ENCODE data around the gene CCSER1.
A peak's percentile ranks its signal among the peaks of the same experiment; 100 is the strongest.

CCSER1 gene

DNA sequence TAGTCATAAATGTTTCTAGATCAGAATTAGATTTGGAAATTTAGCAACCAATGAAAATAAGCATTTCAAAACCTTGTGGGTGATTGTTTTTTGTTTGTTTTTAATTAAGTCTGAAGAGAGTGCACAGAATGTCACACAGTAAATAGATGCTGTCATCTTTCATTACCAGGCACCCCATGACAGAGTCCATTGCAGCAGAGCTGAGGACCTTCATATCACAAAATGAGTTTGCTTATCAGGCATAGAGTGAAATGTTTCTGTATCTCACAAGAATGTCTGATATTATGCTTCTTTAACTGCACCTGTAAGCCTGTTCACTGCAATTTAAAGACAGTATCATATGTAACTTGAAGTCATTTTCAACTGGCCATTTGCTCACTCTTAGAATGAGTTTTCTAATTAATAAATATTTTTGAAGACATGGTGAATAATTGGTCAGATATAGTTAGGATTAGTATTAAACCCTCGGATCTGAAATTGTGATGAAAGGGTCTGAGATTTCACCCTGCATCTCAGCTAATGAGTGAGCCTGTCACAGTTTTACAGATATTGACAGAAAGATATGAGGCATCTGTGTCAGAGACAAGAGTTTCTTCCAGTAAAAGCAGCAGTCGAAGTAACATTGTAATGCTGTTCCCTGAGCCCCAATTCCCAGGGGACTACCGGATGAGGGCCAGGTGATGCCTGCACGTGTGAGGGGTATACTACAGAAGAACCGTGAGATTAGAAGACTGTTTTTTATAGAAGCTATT lies 416.4 kb downstream of the CCSER1 start:
- DNase-seq (ENCODE audit: low read depth, low spot score) = no peak

DNA sequence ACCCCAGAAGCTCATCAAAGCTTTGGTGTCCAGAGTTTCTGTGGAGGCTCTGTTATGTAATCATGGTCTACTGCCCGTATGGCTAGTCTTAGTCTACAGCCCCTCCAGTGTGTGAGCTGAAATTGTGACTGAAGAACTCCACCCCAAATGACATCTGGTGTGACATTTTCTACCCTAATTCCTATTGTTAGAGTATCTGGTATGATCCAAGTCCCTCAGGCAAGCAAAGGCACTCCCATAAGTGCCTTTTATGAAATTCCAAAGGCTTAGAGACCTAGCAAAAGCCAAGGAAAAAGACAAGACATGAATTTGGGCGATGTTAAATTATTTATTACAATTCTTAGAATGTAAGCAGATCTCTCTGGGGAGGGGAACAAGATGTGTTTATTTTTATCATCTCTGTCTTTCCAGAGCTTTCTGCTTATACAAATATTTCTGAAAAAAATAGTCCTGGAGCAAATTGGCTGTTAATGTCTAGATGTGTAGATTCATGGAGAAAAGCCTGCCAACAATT lies 417.4 kb downstream of the CCSER1 start:
- no peak for DNase-seq (ENCODE audit: low read depth, low spot score)

GRCh38 chr4:90545380-90545779 lies 418.2 kb downstream of the CCSER1 start:
- DNase-seq (ENCODE audit: low read depth, low spot score) = no peak

- no peak for DNase-seq (ENCODE audit: low read depth, low spot score)
These were observed 418.9 kb downstream of the CCSER1 start for GRCh38 chr4:90546114-90546513.

DNA sequence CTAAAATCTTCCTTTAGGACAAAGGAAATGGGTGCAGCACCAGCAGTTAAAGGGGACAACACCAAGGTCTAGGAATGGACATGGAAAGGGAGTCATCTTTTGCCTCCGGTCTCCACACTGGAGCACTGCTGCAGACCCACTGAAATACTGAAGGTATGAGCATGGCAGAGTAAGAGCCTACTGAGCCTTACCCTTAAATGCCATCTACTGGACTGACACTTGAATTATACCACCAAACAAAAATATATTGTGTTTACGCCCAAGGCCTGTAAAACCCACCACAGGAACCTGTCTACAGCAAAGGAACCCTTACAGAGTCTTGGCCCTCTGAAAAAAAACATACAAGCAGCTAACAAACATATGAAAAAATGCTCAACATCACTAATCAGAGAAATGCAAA lies 443.4 kb downstream of the CCSER1 start:
- DNase-seq (ENCODE audit: low read depth, low spot score) = no peak

GRCh38 chr4:90572996-90573395 lies 445.8 kb downstream of the CCSER1 start:
- no peak for DNase-seq (ENCODE audit: low read depth, low spot score)

- no peak for DNase-seq (ENCODE audit: low read depth, low spot score)
These were observed 448.2 kb downstream of the CCSER1 start for GRCh38 chr4:90575371-90575770.

GRCh38 chr4:90580326-90580725 lies 453.1 kb downstream of the CCSER1 start:
- DNase-seq (ENCODE audit: low read depth, low spot score) = no peak

DNA sequence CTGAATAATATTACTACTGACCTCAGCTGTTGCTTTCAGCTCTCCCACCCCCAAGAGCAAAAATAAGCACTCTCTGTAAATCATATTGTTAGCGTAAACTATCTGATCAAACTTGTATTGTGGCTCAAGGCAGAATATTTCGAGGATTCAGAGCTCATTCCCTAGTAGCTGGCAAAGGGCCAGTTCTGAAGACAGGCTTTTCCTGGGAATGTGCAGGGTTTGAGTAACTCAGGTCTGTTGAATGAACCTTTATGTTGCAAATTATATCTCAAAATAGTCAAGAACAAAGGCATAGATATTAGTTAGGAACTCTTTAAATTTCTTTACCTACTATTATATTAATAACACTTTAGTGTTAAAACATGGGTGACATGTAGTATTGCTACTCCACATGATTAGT lies 454.9 kb downstream of the CCSER1 start:
- DNase-seq (ENCODE audit: low read depth, low spot score) = no peak

DNA sequence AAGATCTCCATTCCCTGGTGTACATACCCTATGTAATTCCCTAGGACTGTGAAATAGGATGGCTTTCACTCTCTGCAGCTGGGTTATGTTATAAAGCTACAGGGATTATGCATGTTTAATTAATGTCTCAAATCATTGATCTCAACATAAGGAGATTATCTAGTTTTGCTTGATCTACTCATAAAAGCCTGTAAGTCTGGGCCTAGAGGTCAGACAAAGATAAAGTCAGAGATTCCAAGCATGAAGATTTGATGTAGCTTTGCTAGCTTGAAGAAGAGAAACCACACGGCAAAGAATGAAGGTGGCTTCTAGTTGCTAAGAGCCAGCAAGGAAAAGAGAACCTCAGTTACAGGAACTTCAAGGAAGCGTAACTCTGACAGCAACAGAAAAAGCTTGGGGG lies 456.9 kb downstream of the CCSER1 start:
- DNase-seq (ENCODE audit: low read depth, low spot score) = peak; percentile 10

GRCh38 chr4:90585961-90586360 lies 458.8 kb downstream of the CCSER1 start:
- DNase-seq (ENCODE audit: low read depth, low spot score) = no peak

- DNase-seq (ENCODE audit: low read depth, low spot score) = no peak
These were observed 459.6 kb downstream of the CCSER1 start for GRCh38 chr4:90586799-90587198.

GRCh38 chr4:90597927-90598326 lies 470.7 kb downstream of the CCSER1 start:
- DNase-seq (ENCODE audit: low read depth, low spot score) = no peak

GRCh38 chr4:90598741-90599140 lies 471.5 kb downstream of the CCSER1 start:
- DNase-seq (ENCODE audit: low read depth, low spot score) = no peak

GRCh38 chr4:90602726-90603125 lies 475.5 kb downstream of the CCSER1 start:
- no peak for DNase-seq (ENCODE audit: low read depth, low spot score)

- no peak for DNase-seq (ENCODE audit: low read depth, low spot score)
These were observed 476.3 kb downstream of the CCSER1 start for GRCh38 chr4:90603540-90603939.

DNA sequence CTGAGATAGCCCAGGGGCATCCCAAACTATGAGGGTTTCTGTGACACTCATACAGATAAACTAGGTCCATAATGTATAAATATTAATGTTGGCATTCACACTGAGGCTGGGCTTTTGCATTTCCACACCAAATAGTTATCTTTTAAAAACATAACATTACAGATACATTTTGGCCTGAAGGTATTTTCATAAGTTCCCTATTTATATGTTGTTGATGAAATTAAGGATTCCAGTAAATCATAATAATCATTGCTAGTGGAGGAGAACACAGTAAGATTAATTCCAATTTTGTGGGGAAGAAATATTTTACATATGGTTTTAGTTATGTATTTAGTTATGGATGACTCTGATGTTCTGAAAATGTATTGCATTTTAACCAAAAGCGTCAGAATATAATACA lies 479.6 kb downstream of the CCSER1 start:
- DNase-seq (ENCODE audit: low read depth, low spot score) = no peak

- DNase-seq (ENCODE audit: low read depth, low spot score) = no peak
These were observed 487.2 kb downstream of the CCSER1 start for GRCh38 chr4:90614371-90614770.

- no peak for DNase-seq (ENCODE audit: low read depth, low spot score)
These were observed 493.9 kb downstream of the CCSER1 start for GRCh38 chr4:90621080-90621479.

DNA sequence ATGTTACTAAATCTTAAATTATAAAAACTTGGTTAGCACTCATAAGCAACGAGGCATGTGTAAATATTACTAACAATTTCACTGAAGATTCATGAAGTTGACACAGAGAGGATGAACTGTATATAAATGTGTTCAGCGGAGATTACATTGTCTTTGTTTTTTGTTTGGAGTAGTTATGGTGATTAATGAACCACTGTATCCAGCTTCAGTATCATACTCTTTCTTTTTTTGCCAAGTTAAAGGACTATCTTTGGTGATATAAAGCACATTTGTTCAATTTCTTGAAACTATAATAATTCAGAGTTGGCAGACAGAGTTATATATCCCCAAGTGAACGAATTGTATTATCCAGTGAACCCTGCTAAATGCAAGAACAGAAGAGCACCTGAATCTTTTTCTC lies 497.6 kb downstream of the CCSER1 start:
- DNase-seq (ENCODE audit: low read depth, low spot score) = no peak

- DNase-seq (ENCODE audit: low read depth, low spot score) = no peak
These were observed 514.8 kb downstream of the CCSER1 start for GRCh38 chr4:90641861-90642599.

GRCh38 chr4:90643156-90643555 lies 516.0 kb downstream of the CCSER1 start:
- DNase-seq (ENCODE audit: low read depth, low spot score) = no peak

GRCh38 chr4:90648311-90648710 lies 521.1 kb downstream of the CCSER1 start:
- no peak for DNase-seq (ENCODE audit: low read depth, low spot score)

Measured in ELF-1 (cell line).